K562 (cell line): ENCODE measurements around the gene GIMAP8. TPM values are rescaled to one million over a fixed set of nuclear protein-coding genes. Genes with fewer than 3 reads are reported as not detected.

Experiments
- FOXA1 ChIP-seq: fragments of 450-650 bp; IDR thresholded peaks from 2 replicates; pipeline ENCODE4 v1.6.1; 2016; ENCODE audit warnings: mild to moderate bottlenecking, borderline replicate concordance
- FOXM1 ChIP-seq, 2 experiments: fragments of 450-650 bp in 1 of 2; sonication (generic) in 1 of 2; formaldehyde crosslinking in 1 of 2; IDR thresholded peaks; 2 replicates each; pipeline versions ENCODE4 v1.6.1 to v1.9.0; 2017 to 2022; ENCODE audit warnings: low read depth in 2 of 2, mild to moderate bottlenecking in 2 of 2, missing genetic modification reagents in 1 of 2, moderate library complexity in 1 of 2
- JUNB ChIP-seq: fragments of 450-650 bp; formaldehyde crosslinking; conservative IDR thresholded peaks from 2 replicates; pipeline ENCODE4 v1.4.0; 2020; ENCODE audit warnings: mild to moderate bottlenecking
- KLF10 ChIP-seq: fragments of 250-450 bp; sonication (Bioruptor Pico); IDR thresholded peaks from 2 replicates; pipeline ENCODE4 v1.6.1; 2021; ENCODE audit warnings: matching md5 sums
- NCOA1 ChIP-seq: fragments of 450-650 bp; IDR thresholded peaks from 2 replicates; pipeline ENCODE4 v1.6.1; 2016; ENCODE audit warnings: low read depth
- NUFIP1 ChIP-seq: fragments of 450-650 bp; IDR thresholded peaks from 2 replicates; pipeline ENCODE4 v1.6.1; 2018; ENCODE audit not compliant: partially characterized antibody
- RAD51 ChIP-seq: fragments of 450-650 bp; IDR thresholded peaks from 2 replicates; pipeline ENCODE4 v1.7.1; 2016; ENCODE audit warnings: low read depth, mild to moderate bottlenecking, borderline replicate concordance
- RBBP5 ChIP-seq: fragments of 200-600 bp; sonication (generic); IDR thresholded peaks from 2 replicates; pipeline ENCODE4 v1.6.1; 2012; ENCODE audit warnings: borderline replicate concordance, mild to moderate bottlenecking, low read length, control low read depth, inconsistent platforms; ENCODE audit not compliant: insufficient read depth, poor library complexity, severe bottlenecking
- SMAD1 ChIP-seq: fragments of 150-350 bp; IDR thresholded peaks from 2 replicates; pipeline ENCODE4 v1.6.1; 2014; ENCODE audit warnings: low read length, low read depth; ENCODE audit not compliant: partially characterized antibody
- SNRNP70 ChIP-seq: fragments of 200-400 bp; formaldehyde crosslinking; optimal IDR thresholded peaks from 2 replicates; pipeline ENCODE3; 2017; ENCODE audit warnings: low read depth, low read length
- SP1 ChIP-seq: sonication (generic); formaldehyde crosslinking; IDR thresholded peaks from 2 replicates; pipeline ENCODE4 v1.8.1; 2022; ENCODE audit warnings: mild to moderate bottlenecking, missing genetic modification reagents
- SP2 ChIP-seq: IDR thresholded peaks from 2 replicates; pipeline ENCODE4 v1.6.1; 2011; ENCODE audit warnings: mild to moderate bottlenecking, low read depth, low read length, moderate library complexity; ENCODE audit not compliant: poor library complexity, severe bottlenecking; ENCODE audit errors: extremely low read depth
- XRCC4 ChIP-seq: IDR thresholded peaks from one replicate; pipeline ENCODE4 v1.6.1; 2011; ENCODE audit not compliant: insufficient read depth, insufficient read length; ENCODE audit errors: extremely low read depth
- ZNF586 ChIP-seq: fragments of 450-650 bp; formaldehyde crosslinking; conservative IDR thresholded peaks from 2 replicates; pipeline ENCODE4 v1.4.0; 2020; ENCODE audit warnings: mild to moderate bottlenecking, moderate library complexity
- ZSCAN32 ChIP-seq: fragments of 450-650 bp; formaldehyde crosslinking; IDR thresholded peaks from 2 replicates; pipeline ENCODE4 v1.4.0; 2020; ENCODE audit warnings: mild to moderate bottlenecking, moderate library complexity
- polyA plus RNA-seq, 8 experiments: library from polyadenylated mRNA; depleted of rRNA in 4 of 8; stranded (reverse) in 5 of 8; unstranded in 3 of 8; fragments of >200 nt; fragmentation: Nextera tagmentation in 2 of 8; fragmentation: Illumina TruSeq in 1 of 8; extraction: Ambion mirVana in 2 of 8; extraction: Trizol in 1 of 8; gene quantifications; 2 replicates each; pipeline versions ENCODE4 v1.2.1 to v1.2.3, GENCODE V29; 2011 to 2014; ENCODE audit warnings: inconsistent platforms in 1 of 8, missing spikeins in 1 of 8
- total RNA-seq, 7 experiments: library from RNA; depleted of rRNA in 6 of 7; stranded (reverse); fragments of >200 nt in 6 of 7; fragmentation: Illumina TruSeq in 2 of 7; extraction: Trizol in 2 of 7; gene quantifications; 2 replicates each; pipeline versions ENCODE4 v1.2.1 to v1.2.3, GENCODE V29; 2011 to 2021; ENCODE audit warnings: low replicate concordance in 1 of 7
- TF ChIP-seq, protein P1 (sequence below): fragments of 450-650 bp; formaldehyde crosslinking; IDR thresholded peaks from 2 replicates; pipeline ENCODE4 v1.4.0; 2020; ENCODE audit warnings: mild to moderate bottlenecking, moderate library complexity
- TF ChIP-seq, protein P2 (sequence below): fragments of 200-800 bp; sonication (Bioruptor generic); IDR thresholded peaks from 2 replicates; pipeline ENCODE4 v1.6.1; 2016; ENCODE audit warnings: missing genetic modification characterization, missing compliant biosample characterization
- TF ChIP-seq, protein P3 (sequence below): IDR thresholded peaks from 3 replicates; pipeline ENCODE4 v1.6.1; 2011; ENCODE audit warnings: borderline replicate concordance, mild to moderate bottlenecking, moderate library complexity; ENCODE audit not compliant: insufficient read length; ENCODE audit errors: extremely low read depth

GIMAP8 gene
- total and polyA plus RNA-seq, 9 of the 15 experiments (the other 6 are each of a cell fraction or from before 2014, with no cell fraction given) = not detected

DNA sequence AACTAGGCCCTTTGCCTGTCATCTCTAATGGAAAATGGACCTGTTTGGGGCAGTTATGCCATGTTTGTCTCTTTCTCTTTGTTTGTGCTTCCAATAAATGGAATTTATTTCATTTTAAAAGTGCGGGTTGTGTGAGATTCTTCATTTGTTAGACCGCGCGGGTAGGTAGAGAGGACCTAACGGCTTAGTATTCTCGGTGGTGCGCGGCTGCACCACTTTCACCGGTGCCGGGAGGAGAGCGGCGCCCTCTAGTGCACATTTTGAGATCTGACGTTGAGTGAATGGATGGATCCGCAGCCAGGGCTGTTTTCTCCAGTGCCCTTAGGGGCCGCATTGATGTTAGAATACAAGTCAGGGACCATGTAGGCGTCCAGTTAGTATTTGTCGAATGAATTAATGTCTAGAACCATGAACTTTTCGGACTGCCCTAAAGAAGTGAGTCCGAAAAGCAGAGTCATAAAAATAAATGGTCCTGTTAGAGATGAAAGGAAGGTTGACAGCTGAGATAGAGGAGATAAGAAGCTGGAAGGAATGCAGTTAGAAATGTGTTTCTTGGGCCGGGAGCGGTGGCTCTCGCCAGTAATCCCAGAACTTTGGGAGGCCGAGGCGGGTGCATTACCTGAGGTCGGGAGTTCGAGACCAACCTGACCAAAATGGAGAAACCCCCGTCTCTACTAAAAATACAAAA, 29.3 kb upstream of the GIMAP8 start (continued):
- TF ChIP-seq, protein P1, sequence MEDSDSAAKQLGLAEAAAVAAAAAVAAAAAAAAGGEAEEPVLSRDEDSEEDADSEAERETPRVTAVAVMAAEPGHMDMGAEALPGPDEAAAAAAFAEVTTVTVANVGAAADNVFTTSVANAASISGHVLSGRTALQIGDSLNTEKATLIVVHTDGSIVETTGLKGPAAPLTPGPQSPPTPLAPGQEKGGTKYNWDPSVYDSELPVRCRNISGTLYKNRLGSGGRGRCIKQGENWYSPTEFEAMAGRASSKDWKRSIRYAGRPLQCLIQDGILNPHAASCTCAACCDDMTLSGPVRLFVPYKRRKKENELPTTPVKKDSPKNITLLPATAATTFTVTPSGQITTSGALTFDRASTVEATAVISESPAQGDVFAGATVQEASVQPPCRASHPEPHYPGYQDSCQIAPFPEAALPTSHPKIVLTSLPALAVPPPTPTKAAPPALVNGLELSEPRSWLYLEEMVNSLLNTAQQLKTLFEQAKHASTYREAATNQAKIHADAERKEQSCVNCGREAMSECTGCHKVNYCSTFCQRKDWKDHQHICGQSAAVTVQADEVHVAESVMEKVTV (CRISPR knock-in tag) = peak; percentile 97
- TF ChIP-seq SNRNP70 = no peak
- TF ChIP-seq SP2 = no peak
- peak; percentile 45 for TF ChIP-seq RBBP5
- no peak for TF ChIP-seq ZNF586
- no peak for TF ChIP-seq JUNB (CRISPR knock-in tag)
- TF ChIP-seq, protein P2, sequence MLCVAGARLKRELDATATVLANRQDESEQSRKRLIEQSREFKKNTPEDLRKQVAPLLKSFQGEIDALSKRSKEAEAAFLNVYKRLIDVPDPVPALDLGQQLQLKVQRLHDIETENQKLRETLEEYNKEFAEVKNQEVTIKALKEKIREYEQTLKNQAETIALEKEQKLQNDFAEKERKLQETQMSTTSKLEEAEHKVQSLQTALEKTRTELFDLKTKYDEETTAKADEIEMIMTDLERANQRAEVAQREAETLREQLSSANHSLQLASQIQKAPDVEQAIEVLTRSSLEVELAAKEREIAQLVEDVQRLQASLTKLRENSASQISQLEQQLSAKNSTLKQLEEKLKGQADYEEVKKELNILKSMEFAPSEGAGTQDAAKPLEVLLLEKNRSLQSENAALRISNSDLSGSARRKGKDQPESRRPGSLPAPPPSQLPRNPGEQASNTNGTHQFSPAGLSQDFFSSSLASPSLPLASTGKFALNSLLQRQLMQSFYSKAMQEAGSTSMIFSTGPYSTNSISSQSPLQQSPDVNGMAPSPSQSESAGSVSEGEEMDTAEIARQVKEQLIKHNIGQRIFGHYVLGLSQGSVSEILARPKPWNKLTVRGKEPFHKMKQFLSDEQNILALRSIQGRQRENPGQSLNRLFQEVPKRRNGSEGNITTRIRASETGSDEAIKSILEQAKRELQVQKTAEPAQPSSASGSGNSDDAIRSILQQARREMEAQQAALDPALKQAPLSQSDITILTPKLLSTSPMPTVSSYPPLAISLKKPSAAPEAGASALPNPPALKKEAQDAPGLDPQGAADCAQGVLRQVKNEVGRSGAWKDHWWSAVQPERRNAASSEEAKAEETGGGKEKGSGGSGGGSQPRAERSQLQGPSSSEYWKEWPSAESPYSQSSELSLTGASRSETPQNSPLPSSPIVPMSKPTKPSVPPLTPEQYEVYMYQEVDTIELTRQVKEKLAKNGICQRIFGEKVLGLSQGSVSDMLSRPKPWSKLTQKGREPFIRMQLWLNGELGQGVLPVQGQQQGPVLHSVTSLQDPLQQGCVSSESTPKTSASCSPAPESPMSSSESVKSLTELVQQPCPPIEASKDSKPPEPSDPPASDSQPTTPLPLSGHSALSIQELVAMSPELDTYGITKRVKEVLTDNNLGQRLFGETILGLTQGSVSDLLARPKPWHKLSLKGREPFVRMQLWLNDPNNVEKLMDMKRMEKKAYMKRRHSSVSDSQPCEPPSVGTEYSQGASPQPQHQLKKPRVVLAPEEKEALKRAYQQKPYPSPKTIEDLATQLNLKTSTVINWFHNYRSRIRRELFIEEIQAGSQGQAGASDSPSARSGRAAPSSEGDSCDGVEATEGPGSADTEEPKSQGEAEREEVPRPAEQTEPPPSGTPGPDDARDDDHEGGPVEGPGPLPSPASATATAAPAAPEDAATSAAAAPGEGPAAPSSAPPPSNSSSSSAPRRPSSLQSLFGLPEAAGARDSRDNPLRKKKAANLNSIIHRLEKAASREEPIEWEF (CRISPR knock-in tag) = no peak
- no peak for TF ChIP-seq FOXA1
- no peak for TF ChIP-seq NUFIP1
- no peak for TF ChIP-seq ZSCAN32 (CRISPR knock-in tag)
- TF ChIP-seq NCOA1 = no peak
- TF ChIP-seq FOXM1 (IDR thresholded peaks at IDR 0.05; ENCODE audit: low read depth) = peak; percentile 63
- TF ChIP-seq FOXM1 (CRISPR knock-in tag; IDR thresholded peaks at IDR 0.05; ENCODE audit: low read depth) = no peak
- peak; percentile 28 for TF ChIP-seq RAD51
- TF ChIP-seq SMAD1 = no peak
- TF ChIP-seq XRCC4 = no peak
- peak; percentile 72 for TF ChIP-seq SP1
- no peak for TF ChIP-seq KLF10
- TF ChIP-seq, protein P3, sequence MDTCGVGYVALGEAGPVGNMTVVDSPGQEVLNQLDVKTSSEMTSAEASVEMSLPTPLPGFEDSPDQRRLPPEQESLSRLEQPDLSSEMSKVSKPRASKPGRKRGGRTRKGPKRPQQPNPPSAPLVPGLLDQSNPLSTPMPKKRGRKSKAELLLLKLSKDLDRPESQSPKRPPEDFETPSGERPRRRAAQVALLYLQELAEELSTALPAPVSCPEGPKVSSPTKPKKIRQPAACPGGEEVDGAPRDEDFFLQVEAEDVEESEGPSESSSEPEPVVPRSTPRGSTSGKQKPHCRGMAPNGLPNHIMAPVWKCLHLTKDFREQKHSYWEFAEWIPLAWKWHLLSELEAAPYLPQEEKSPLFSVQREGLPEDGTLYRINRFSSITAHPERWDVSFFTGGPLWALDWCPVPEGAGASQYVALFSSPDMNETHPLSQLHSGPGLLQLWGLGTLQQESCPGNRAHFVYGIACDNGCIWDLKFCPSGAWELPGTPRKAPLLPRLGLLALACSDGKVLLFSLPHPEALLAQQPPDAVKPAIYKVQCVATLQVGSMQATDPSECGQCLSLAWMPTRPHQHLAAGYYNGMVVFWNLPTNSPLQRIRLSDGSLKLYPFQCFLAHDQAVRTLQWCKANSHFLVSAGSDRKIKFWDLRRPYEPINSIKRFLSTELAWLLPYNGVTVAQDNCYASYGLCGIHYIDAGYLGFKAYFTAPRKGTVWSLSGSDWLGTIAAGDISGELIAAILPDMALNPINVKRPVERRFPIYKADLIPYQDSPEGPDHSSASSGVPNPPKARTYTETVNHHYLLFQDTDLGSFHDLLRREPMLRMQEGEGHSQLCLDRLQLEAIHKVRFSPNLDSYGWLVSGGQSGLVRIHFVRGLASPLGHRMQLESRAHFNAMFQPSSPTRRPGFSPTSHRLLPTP = no peak
